ENCODE data around the gene SPTLC3. TPM values are rescaled to one million over a fixed set of nuclear protein-coding genes. Genes with fewer than 3 reads are reported as not detected.

SPTLC3 gene
- total RNA-seq = 3.6 and 4.0 TPM in 2 replicates

GRCh38 chr20:13008761-13009681 is at the start of gene SPTLC3:
Gene SPTLC3 (plus strand): TSS chr20:13008972. CDS start chr20:13009268, 296 bp downstream.

Other genes with a start within 250 kb of the SPTLC3 start
- 0.05 TPM in 1 of 2 replicates, not detected in the other for gene ISM1, start 212.3 kb downstream of the SPTLC3 start, total RNA-seq